Measurements from ENCODE around the gene MUC4. TPM values are rescaled to one million over a fixed set of nuclear protein-coding genes. Genes with fewer than 3 reads are reported as not detected.

Gene MUC4
- total and polyA plus RNA-seq, 9 of the 15 experiments (the other 6 are each of a cell fraction or from before 2014, with no cell fraction given), result under 0.01 to 0.21 (median 0.10) TPM; not detected in 4

DNA sequence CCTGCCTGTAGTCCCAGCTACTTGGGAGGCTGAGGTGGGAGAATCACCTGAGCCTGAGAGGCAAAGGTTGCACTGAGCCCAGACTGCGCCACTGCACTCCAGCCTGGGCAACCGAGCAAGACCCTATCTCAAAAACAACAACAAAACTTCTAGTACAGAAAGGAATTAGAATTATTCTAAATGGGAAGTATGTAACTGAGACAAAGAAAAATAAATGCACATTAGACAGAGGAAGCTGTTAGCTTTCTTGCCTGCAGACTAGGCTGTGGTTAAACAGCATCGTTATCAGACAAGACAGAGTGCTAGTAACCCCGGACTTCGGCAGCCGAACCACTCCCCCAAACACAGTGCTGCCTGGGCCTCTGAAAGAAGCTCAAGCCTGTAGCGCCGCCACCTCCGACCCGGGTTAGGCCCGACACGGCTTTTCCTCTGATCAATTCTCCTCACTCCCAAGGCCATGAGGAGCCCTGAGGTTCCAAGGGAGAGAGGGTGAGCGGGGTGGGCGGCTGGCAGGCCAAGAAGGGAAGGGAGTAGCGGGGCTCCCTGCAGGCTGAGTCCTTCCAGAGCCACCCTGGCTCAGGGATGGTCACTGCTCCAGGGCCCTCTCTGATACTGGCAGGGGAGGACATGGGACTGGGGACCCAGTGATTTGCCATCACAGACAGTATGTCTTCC, 44.8 kb upstream of the MUC4 start (continued):
- peak; percentile 66; the same call in 1 of the 2 replicates for TF ChIP-seq ZNF589 (CRISPR knock-in tag; IDR thresholded peaks at IDR 0.05; ENCODE audit: low read depth)
- no peak for TF ChIP-seq JUNB (CRISPR knock-in tag; conservative IDR thresholded peaks at IDR 0.05)
- no peak for TF ChIP-seq ZNF384 (IDR thresholded peaks at IDR 0.05; ENCODE audit: low read depth, low read length)
- TF ChIP-seq HMGN3 (IDR thresholded peaks at IDR 0.05; ENCODE audit: borderline replicate concordance, extremely low read depth, insufficient read length, low read depth, low read length), result peak; percentile 51
- TF ChIP-seq ZBTB5 (IDR thresholded peaks at IDR 0.05), result no peak
- TF ChIP-seq BACH1 (tag; IDR thresholded peaks at IDR 0.05), result no peak
- TF ChIP-seq, protein P1, sequence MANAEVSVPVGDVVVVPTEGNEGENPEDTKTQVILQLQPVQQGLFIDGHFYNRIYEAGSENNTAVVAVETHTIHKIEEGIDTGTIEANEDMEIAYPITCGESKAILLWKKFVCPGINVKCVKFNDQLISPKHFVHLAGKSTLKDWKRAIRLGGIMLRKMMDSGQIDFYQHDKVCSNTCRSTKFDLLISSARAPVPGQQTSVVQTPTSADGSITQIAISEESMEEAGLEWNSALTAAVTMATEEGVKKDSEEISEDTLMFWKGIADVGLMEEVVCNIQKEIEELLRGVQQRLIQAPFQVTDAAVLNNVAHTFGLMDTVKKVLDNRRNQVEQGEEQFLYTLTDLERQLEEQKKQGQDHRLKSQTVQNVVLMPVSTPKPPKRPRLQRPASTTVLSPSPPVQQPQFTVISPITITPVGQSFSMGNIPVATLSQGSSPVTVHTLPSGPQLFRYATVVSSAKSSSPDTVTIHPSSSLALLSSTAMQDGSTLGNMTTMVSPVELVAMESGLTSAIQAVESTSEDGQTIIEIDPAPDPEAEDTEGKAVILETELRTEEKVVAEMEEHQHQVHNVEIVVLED (CRISPR knock-in tag; IDR thresholded peaks at IDR 0.05), result no peak
- peak; percentile 61; the same call in 1 of the 2 replicates for TF ChIP-seq GATAD2A (IDR thresholded peaks at IDR 0.05)
- TF ChIP-seq ZNF668 (CRISPR knock-in tag; IDR thresholded peaks at IDR 0.05), result no peak
- TF ChIP-seq NBN (IDR thresholded peaks at IDR 0.05; ENCODE audit: low read depth), result 0 out of 2 replicates have a peak, but pooled peaks have one; percentile 22
- TF ChIP-seq E2F3 (CRISPR knock-in tag; IDR thresholded peaks at IDR 0.05), result 0 out of 2 replicates have a peak, but pooled peaks have one; percentile 36
- peak; percentile 15; the same call in 1 of the 2 replicates for TF ChIP-seq PHF21A (IDR thresholded peaks at IDR 0.05; ENCODE audit: borderline replicate concordance, low read depth)
- no peak for TF ChIP-seq HDAC6 (IDR thresholded peaks at IDR 0.05; ENCODE audit: low read depth, low read length)
- no peak for TF ChIP-seq ZNF239 (CRISPR knock-in tag; IDR thresholded peaks at IDR 0.05)
- peak; percentile 27; the same call in 1 of the 2 replicates for TF ChIP-seq NFE2 (IDR thresholded peaks at IDR 0.05; ENCODE audit: low read depth)
- peak; percentile 88 for TF ChIP-seq BCOR (IDR thresholded peaks at IDR 0.05)
- no peak for TF ChIP-seq HNRNPL (IDR thresholded peaks at IDR 0.05; ENCODE audit: low read depth, low read length)
- no peak for TF ChIP-seq RUNX1 (IDR thresholded peaks at IDR 0.05; ENCODE audit: low read depth)
- TF ChIP-seq, protein P2, sequence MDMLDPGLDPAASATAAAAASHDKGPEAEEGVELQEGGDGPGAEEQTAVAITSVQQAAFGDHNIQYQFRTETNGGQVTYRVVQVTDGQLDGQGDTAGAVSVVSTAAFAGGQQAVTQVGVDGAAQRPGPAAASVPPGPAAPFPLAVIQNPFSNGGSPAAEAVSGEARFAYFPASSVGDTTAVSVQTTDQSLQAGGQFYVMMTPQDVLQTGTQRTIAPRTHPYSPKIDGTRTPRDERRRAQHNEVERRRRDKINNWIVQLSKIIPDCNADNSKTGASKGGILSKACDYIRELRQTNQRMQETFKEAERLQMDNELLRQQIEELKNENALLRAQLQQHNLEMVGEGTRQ (CRISPR knock-in tag; IDR thresholded peaks at IDR 0.05), result no peak
- TF ChIP-seq, protein P3, sequence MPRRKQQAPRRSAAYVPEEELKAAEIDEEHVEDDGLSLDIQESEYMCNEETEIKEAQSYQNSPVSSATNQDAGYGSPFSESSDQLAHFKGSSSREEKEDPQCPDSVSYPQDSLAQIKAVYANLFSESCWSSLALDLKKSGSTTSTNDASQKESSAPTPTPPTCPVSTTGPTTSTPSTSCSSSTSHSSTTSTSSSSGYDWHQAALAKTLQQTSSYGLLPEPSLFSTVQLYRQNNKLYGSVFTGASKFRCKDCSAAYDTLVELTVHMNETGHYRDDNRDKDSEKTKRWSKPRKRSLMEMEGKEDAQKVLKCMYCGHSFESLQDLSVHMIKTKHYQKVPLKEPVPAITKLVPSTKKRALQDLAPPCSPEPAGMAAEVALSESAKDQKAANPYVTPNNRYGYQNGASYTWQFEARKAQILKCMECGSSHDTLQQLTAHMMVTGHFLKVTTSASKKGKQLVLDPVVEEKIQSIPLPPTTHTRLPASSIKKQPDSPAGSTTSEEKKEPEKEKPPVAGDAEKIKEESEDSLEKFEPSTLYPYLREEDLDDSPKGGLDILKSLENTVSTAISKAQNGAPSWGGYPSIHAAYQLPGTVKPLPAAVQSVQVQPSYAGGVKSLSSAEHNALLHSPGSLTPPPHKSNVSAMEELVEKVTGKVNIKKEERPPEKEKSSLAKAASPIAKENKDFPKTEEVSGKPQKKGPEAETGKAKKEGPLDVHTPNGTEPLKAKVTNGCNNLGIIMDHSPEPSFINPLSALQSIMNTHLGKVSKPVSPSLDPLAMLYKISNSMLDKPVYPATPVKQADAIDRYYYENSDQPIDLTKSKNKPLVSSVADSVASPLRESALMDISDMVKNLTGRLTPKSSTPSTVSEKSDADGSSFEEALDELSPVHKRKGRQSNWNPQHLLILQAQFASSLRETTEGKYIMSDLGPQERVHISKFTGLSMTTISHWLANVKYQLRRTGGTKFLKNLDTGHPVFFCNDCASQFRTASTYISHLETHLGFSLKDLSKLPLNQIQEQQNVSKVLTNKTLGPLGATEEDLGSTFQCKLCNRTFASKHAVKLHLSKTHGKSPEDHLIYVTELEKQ (CRISPR knock-in tag; IDR thresholded peaks at IDR 0.05), result no peak
- TF ChIP-seq, protein P4, sequence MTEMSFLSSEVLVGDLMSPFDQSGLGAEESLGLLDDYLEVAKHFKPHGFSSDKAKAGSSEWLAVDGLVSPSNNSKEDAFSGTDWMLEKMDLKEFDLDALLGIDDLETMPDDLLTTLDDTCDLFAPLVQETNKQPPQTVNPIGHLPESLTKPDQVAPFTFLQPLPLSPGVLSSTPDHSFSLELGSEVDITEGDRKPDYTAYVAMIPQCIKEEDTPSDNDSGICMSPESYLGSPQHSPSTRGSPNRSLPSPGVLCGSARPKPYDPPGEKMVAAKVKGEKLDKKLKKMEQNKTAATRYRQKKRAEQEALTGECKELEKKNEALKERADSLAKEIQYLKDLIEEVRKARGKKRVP (CRISPR knock-in tag; IDR thresholded peaks at IDR 0.05), result peak; percentile 52; the same call in 1 of the 2 replicates

All from K562 (cell line).